ENCODE results near the gene OASL. TPM values are rescaled to one million over a fixed set of nuclear protein-coding genes. Genes with fewer than 3 reads are reported as not detected.
"Not testable (repeated sequence)": the region's sequence is repeated elsewhere in the genome, so short reads cannot be mapped to it uniquely, and the experiment has no call there.

The OASL gene
- total RNA-seq, 1 donor from 2014 or later, result not detected

- no peak overlapping the region for H3K27ac Mint-ChIP-seq
- DNase-seq (ENCODE audit: low spot score, unreplicated experiment), result no peak
- TF ChIP-seq CTCF (IDR thresholded peaks at IDR 0.05; ENCODE audit: unreplicated experiment), result no peak
- no peaks in the 10 kb centered on the region for H3K4me1 Mint-ChIP-seq (ENCODE audit: low read depth)
- no peaks in the 10 kb centered on the region for H3K36me3 Mint-ChIP-seq (ENCODE audit: insufficient read depth)
- no peaks in the 10 kb centered on the region for H3K9me3 Mint-ChIP-seq (ENCODE audit: low read depth)
- no peak overlapping the region for H3K4me3 Mint-ChIP-seq (ENCODE audit: low read depth)
- H3K27me3 Mint-ChIP-seq, result peaks cover 26% of the 10 kb centered on the region
Measured at GRCh38 chr12:121050725-121051124, 11.7 kb upstream of the OASL start.

GRCh38 chr12:121048442-121048841 lies 9.4 kb upstream of the OASL start:
- Mint-ChIP-seq H3K4me3 (ENCODE audit: low read depth) (no peak overlapping the region), H3K27ac (no peak overlapping the region), H3K27me3 (peaks cover 44% of the 10 kb centered on the region), H3K36me3 (ENCODE audit: insufficient read depth) (no peaks in the 10 kb centered on the region), H3K9me3 (ENCODE audit: low read depth) (no peaks in the 10 kb centered on the region), H3K4me1 (ENCODE audit: low read depth) (no peaks in the 10 kb centered on the region)
- DNase-seq (ENCODE audit: low spot score, unreplicated experiment), result no peak
- no peak for TF ChIP-seq CTCF (IDR thresholded peaks at IDR 0.05; ENCODE audit: unreplicated experiment)

GRCh38 chr12:121047400-121047799 lies 8.4 kb upstream of the OASL start:
- H3K27ac Mint-ChIP-seq; H3K36me3 Mint-ChIP-seq (ENCODE audit: insufficient read depth): not testable (repeated sequence)
- H3K27me3 Mint-ChIP-seq, result peaks cover 52% of the 10 kb centered on the region

GRCh38 chr12:121043067-121043466 lies 4.0 kb upstream of the OASL start:
- Mint-ChIP-seq H3K4me3 (ENCODE audit: low read depth) (no peak overlapping the region), H3K36me3 (ENCODE audit: insufficient read depth) (no peaks in the 10 kb centered on the region), H3K27ac (no peak overlapping the region), H3K9me3 (ENCODE audit: low read depth) (no peaks in the 10 kb centered on the region), H3K4me1 (ENCODE audit: low read depth) (no peaks in the 10 kb centered on the region), H3K27me3 (peaks cover 60% of the 10 kb centered on the region)
- no peak for TF ChIP-seq CTCF (IDR thresholded peaks at IDR 0.05; ENCODE audit: unreplicated experiment)
- DNase-seq (ENCODE audit: low spot score, unreplicated experiment), result no peak

More at GRCh38 chr12:121047400-121047799, 8.4 kb upstream of the OASL start:
- not testable (repeated sequence) for H3K4me1 Mint-ChIP-seq (ENCODE audit: low read depth); H3K4me3 Mint-ChIP-seq (ENCODE audit: low read depth); H3K9me3 Mint-ChIP-seq (ENCODE audit: low read depth); DNase-seq (ENCODE audit: low spot score, unreplicated experiment)

GRCh38 chr12:121036810-121037326 lies 2.2 kb downstream of the OASL start:
- H3K4me3 Mint-ChIP-seq (ENCODE audit: low read depth), result no peak overlapping the region
- no peak overlapping the region for H3K27ac Mint-ChIP-seq
- H3K27me3 Mint-ChIP-seq, result peaks cover 30% of the 10 kb centered on the region
- no peaks in the 10 kb centered on the region for H3K36me3 Mint-ChIP-seq (ENCODE audit: insufficient read depth)
- TF ChIP-seq CTCF (IDR thresholded peaks at IDR 0.05; ENCODE audit: unreplicated experiment), result no peak
- DNase-seq (ENCODE audit: low spot score, unreplicated experiment), result no peak
- H3K9me3 Mint-ChIP-seq (ENCODE audit: low read depth), result no peaks in the 10 kb centered on the region
- H3K4me1 Mint-ChIP-seq (ENCODE audit: low read depth), result no peaks in the 10 kb centered on the region

GRCh38 chr12:121034616-121035305 lies 4.3 kb downstream of the OASL start:
- no peak for TF ChIP-seq CTCF (IDR thresholded peaks at IDR 0.05; ENCODE audit: unreplicated experiment)
- DNase-seq (ENCODE audit: low spot score, unreplicated experiment), result no peak
- no peaks in the 10 kb centered on the region for H3K4me1 Mint-ChIP-seq (ENCODE audit: low read depth)
- no peaks in the 10 kb centered on the region for H3K9me3 Mint-ChIP-seq (ENCODE audit: low read depth)
- H3K27me3 Mint-ChIP-seq, result peaks cover 22% of the 10 kb centered on the region
- H3K4me3 Mint-ChIP-seq (ENCODE audit: low read depth), result no peak overlapping the region
- H3K36me3 Mint-ChIP-seq (ENCODE audit: insufficient read depth), result no peaks in the 10 kb centered on the region
- H3K27ac Mint-ChIP-seq, result no peak overlapping the region
